Activated CD8-positive, alpha-beta memory T cell treated with anti-CD3 and anti-CD28 coated beads, Interleukin-2, amount 50 U/mL, for 24 hours (primary cell): Measurements from ENCODE around the gene ECHDC1.
A peak's percentile ranks its signal among the peaks of the same experiment; 100 is the strongest.
"Not testable (repeated sequence)": the region's sequence is repeated elsewhere in the genome, so short reads cannot be mapped to it uniquely, and the experiment has no call there.

Source experiments
- DNase-seq: peaks from one replicate; pipeline ENCODE4 v3.0.0-alpha.2; 2020; ENCODE audit errors: extremely low read depth

Gene ECHDC1, protein sequence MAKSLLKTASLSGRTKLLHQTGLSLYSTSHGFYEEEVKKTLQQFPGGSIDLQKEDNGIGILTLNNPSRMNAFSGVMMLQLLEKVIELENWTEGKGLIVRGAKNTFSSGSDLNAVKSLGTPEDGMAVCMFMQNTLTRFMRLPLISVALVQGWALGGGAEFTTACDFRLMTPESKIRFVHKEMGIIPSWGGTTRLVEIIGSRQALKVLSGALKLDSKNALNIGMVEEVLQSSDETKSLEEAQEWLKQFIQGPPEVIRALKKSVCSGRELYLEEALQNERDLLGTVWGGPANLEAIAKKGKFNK

DNA sequence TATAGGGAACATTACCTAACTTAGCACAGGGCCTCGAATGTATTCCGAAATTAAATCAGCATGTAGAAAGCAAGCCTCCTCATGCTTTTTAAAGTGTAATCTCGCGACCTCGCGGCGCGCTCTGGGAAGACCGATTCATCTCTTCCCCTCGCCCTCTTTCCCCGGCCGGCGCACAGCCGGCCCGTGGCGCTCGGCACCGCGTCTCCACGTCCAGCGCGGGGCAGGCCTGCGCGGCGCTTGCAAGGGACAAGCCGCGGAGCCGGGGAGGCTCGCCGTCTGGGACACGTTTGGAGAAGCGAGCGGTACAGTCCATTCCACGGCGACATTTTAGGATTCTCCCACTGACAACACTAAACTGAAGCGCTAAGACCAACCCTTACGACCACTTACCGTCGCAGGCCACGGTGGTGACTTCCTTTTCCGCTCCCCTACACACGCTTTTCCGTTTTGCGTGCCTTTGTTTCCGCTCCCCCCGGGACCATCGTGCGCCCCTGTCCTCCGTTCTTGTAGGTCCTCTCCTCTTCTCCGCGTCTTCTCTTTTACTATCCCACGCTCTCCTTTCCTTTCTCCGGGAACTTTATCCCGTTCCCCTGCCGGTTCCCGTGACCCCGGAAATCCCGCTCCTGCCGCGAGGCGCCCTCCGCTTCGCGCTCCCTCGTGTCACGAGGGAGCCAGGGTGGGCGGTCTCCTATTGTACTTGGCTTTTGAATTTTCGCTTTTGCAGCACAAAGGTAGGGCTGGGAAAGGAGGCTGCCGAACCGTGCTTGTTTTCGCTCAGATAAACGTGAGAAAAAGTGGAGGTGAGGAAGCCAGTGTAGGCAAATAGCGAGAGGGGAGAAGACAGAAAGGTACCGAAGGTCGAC, at the start of gene ECHDC1:
ECHDC1 (minus strand) TSS at position 664 of the 863 bp plus-strand sequence. CDS start 12,581 bp downstream, outside the sequence.
- peak; percentile 52 for DNase-seq

DNA sequence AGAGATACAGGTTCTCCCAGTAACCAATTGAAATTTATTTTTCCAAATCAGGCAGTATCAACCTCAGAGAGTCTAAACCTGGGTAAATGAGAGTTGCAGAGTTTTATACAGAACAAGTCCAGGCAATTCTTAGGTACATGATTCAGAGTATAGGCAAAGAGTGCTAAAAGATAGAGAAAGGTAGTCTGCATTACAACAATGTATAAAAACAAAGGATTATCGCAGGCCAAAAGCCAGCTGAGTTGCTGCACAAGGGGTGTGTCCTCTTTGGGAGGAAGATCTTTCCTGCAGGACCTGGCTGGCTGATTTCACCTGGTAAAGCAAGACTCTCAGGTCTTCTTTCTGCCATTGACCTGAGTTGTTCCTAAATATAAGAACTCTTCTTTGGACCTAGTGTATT, 48.9 kb upstream of the ECHDC1 start:
- DNase-seq: no peak

DNA sequence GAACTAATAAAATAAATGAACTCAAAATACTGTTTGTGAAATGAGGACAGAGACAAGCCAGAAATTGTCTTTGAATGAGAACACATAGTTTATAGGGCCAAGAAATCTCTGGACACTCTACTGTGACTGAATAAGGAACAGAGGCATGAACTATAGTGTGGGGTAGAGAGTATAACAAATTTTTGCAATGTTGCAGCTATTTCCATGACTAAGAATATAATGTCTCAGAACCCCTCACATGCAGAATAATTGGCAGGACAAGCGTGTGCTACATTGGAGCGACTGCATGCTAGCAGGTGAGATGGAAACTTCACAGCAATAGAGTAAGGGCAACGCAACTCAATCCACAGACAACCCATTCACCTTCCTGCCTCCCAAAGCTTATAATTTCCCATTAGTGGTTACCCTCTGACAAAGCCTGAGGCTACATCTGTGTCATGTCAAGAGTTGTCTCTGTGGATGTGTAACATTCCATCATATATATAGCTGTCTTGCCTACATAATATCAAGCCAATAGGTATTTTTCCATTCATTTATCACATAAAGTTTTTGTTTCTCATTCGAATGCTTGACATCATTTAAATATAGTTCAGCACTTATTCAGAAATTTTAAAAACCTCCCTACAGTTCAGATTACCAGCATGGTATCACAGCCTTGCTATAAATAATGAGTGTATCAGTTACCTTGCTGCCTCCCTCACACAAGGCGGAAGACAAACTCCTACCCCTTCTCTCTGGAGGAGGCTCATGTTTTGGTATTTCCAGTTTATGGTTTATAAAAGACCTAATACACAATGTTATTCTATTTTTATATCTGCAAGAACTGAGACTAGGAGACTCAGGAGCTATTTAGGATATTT, 47.9 kb upstream of the ECHDC1 start:
- no peak for DNase-seq

DNA sequence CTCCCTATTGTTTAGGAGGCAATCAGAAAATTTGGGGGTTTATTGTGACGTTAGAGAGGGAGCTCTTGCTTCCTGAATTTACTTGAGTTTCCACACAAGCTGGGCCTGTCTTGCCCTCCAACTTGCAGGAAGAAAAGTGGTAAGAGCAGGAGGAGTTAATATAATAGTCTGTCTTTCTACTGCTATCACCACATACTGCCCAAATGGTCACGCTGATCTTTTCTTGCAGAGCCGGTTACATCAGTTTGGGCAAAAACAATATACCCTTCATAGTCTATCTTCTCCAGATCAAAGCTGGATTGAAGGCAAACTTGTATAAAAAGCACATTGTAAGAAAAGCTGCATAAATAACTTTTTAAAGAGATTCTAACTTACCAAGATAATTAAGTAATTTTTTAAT, 46.3 kb upstream of the ECHDC1 start:
- DNase-seq: no peak

DNA sequence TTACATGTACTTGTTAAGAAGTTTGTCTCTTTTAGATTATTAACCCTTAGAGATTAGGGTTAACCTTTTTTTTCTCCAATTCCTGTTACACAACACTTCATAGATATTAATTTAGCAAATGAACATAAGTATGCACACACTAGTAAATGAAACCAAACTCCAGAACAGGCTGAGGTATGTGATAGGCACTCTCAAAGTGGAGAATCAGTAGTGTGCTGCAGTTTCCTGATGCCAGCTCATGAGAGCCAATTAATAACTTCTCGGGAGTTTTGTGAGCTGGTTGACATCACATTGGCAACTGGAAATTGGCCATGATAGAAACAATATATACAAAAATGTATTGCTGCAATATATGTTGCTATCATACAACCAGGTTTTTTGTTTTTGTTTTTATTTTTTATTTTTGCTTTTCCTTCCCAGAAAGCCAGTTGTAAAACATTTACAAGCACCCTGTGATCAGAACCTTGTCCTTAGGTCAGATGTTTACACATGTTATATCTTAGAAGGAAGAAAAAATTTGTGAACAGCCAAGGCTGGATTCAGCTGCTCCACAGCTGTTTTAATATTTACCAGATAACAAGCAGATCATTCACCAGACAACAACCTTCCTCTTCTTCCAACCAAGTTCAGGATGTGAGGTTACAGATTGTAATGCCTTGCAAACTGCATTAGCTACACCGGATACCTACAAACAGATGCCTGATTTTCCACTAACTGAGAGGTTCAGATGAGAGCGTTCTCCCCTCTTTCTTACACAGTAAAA, 42.4 kb upstream of the ECHDC1 start:
- no peak for DNase-seq

DNA sequence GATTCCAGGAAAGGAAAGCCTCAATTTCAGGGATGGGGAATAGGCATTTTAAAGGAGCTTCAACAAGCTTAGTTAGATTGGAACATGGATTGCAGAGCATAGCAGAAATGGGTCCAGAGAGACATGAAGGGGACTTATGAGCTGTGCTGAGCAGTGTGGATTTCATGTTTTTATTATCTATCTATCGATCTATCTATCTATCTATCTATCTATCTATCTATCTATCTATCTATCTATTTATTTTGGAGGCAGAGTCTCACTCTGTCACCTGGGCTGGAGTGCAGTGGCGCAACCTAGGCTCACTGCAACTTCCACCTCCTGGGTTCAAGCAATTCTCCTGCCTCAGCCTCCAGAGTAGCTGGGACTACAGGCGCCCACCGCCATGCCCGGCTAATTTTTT, 41.4 kb upstream of the ECHDC1 start:
- DNase-seq: not testable (repeated sequence)

DNA sequence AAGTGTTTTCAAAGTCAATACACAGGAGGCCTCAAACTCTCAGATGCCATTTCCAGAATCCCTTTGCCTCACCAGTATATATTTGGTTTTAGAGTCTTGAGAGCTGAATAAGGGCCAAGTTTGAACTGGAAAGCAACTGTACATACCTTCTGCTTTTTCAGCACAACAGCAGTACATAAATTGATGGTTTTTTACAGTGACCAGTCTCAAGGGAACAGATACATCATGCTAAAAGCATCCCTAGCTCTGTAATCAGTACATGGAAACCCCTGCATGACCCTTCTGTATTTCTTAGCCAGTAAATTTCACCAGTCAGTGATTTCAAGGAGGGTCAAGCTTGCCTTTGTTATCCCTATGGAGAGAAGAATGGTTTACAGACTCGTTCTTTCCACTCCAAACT, 40.6 kb upstream of the ECHDC1 start:
- DNase-seq: no peak

DNA sequence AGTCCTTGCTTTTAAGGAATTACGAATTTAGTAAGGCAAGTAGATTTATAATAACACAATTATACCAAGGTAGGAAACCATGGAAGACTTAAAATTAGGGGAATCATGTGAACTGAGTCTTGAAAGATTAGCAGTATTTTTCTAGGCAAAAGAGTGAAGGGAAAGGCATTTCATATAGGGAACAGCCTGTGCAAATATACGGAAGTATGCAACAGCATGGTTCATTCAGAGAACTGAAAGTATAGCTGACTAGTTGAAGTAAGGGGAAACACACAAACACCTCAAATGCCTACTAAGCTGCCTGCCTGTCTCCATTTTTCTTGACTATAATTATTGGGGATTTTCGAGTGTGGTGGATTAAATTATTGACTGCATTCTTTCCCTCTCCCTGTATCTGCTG, 39.0 kb upstream of the ECHDC1 start:
- DNase-seq: no peak

DNA sequence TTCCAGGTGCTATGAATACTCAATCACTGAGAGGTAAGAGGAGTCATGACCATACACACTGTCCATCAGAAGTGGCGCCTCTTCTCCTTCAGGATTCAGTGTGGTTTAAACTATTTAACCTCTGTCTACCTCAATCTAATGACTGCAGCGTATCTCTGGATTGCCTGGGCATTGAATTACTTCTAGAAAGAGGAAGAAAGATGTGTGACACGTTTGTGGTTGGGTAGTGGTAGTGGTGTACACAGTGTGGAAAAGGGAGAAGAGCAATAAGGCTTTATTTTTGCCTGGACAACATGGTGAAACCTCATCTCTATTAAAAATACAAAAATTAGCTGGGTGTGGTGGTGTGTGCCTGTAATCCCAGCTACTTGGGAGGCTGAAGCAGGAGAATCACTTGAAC, 38.0 kb upstream of the ECHDC1 start:
- DNase-seq: no peak

DNA sequence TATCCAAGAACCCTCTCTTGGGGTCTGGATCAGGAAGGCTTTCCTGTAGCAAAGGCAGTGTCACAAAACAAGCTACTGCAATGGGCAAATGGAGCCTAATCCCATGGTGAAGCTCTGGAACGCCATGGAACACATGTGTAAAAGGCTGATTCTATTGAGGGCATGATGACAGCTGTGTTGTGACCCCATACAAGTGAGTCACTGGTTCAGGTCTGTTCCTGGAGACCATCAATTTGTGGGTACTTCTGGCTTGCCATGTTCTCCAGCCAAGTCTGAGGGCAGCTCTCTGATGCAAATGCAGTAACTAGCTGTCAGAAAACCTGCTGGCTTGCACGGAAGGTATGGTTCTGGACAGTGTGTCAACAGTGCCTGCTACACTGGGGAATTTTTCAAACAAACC, 33.3 kb upstream of the ECHDC1 start:
- no peak for DNase-seq

DNA sequence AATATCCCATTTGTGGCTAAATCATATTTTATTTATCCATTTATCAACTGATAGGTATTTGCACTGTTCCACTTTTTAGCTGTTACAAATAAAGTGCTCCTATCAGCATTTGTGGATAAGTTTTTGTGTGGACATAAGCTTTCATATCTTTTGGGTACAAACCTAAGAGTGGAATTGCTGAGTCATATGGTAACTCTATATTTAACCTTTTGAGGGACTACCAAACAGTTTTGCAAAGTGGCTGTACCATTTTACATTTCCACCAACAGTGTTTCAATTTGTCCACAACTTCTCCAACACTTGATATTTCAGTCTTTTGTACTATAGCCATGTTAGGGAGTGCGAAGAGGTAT, 23.6 kb upstream of the ECHDC1 start:
- DNase-seq: no peak

DNA sequence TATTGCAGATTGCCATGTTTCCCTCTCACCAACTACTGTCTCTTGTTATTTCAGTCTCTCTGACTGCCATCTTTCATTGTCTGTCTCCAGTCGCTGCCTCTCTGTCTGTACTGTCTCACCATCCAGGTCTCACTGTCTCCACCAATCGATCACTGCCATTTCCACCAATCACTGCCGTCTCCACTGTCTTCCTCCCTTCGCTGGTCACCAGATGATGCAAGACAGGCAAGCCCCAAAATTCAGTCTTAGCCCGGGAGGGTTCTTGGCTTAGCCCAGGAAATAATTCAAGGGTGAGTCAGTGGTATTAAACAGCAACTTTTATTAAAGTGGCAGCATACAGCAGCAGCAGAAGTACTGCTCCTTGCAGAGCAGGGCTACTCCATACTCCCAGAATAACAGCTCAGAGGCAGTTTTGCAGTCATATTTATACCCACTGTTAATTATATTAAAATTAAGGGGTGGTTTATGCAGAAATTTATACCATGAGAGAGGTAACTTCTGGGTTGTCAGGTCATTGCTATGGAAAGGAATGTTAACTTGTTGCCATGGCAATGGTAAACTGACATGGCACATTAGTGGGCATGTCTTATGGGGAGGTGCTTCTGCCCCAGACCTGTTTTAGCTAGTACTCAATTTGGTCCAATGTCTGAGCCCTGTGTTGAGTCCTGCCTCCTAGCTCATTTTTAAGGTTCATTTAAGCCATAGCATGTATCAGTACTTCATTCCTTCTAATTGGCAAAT, 23.0 kb upstream of the ECHDC1 start:
- DNase-seq: no peak

DNA sequence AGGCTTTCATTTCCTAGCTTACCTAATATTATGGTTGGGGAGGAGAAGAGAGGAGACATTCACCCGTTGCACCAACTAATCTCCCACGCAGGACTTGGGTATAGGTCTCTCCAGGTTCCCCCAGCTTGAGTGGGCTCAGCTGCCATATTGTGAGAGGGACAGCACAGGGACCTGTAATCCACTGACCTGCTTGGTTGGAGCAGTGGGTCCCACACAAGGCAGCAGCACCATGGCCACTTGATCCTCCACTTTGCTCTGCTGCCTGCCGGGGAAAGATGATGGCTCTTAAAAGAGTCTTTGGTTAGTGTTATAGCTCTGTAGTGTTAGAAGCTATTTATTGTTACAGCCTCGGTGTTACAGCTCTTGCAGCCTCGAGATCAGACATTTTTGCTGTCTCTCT, 22.5 kb upstream of the ECHDC1 start:
- DNase-seq: no peak

DNA sequence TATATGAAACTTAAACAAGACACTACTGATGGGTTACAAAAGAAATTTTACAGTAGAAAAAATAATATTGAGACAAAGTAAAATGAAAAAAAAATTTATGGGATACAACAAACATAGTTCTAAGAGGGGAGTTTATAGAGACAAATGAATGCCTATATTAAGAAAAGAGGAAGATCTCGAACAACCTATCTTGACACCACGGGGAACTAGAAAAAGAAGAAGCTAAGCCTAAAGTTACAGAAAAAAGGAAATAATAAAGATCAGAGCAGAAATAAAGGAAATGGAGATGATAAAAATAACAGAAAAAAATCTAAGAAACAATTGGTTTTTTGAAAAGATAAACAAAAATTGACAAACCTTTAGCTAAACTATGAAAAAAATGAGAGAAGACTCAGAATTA, 9.1 kb upstream of the ECHDC1 start:
- no peak for DNase-seq

DNA sequence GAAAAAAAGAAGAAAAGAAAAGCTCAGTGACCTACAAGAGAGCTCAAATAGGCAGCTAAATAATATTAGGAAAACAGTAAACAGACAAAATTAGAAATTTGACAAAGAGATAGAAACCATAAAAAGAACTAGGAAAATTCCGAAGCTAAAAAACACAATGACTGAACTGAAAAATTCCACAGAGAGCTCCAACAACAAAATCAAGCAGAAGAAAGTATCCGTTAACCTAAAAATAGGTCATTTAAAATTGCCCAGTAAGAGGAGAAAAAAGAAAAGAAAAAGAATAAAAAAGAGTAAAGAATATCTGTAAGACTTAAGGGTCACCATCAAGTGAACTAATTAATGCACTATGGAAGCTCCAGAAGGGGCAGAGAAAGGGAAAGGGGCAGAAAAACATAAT, 6.6 kb upstream of the ECHDC1 start:
- no peak for DNase-seq

DNA sequence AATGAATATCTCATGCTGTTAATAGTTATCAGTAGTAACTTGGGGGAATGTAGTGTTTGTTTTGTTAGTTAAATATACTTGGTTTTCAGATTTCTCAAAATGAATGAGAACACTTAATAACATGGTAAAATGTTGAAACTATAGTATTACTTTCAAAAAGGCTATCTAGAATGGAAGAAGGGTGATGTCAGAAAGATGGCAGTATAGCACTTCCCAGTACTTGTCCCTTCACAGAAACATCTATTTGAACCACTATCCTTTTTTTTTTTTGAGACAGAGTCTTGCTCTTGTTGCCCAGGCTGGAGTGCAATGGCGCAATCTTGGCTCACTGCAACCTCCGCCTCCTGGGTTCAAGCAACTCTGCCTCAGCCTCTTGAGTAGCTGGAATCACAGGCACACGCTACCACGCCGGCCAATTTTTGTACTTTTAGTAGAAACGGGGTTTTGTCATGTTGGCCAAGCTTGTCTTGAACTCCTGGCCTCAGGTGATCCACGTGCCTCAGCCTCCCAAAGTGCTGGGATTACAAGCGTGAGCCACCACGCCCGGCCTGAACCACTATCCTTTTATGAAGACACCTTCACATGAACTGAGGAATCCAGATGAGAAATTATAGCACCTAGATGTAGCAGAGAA, 4.7 kb upstream of the ECHDC1 start:
- DNase-seq: no peak

DNA sequence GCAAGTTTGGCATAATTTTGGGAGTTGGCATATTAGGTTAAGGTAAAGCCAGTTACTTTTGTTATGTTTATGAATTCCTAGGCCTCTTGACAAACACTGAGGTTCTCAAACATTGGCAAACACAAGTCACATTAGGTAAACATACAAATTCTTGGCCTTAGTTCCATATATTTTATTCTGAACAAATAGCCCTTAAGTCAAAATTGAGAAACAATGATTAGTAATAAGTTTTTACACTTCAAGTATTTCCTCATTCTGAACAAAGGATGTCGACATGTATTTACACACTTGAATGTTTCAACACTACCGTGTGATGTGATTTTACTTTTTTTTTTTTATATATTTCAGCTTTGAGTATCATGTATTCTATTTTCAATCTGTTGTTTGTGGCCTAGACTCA, 3.8 kb upstream of the ECHDC1 start:
- DNase-seq: no peak

DNA sequence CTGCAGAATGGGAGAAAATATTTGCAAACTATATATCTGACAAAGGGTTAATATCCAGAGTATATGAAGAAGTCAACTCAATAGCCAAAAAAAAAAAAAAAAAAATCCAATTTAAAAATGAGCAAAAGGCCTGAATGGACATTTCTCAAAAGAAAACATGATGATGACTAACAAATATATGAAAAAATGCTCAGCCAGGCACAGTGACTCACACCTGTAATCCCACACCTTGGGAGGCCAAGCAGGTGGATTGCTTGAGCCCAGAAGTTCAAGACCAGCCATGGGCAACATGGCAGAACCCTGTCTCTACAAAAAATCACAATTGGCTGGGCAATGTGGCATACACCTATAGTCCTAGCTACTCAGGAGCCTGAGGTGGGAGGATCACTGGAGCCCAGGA, 2.1 kb upstream of the ECHDC1 start:
- no peak for DNase-seq

DNA sequence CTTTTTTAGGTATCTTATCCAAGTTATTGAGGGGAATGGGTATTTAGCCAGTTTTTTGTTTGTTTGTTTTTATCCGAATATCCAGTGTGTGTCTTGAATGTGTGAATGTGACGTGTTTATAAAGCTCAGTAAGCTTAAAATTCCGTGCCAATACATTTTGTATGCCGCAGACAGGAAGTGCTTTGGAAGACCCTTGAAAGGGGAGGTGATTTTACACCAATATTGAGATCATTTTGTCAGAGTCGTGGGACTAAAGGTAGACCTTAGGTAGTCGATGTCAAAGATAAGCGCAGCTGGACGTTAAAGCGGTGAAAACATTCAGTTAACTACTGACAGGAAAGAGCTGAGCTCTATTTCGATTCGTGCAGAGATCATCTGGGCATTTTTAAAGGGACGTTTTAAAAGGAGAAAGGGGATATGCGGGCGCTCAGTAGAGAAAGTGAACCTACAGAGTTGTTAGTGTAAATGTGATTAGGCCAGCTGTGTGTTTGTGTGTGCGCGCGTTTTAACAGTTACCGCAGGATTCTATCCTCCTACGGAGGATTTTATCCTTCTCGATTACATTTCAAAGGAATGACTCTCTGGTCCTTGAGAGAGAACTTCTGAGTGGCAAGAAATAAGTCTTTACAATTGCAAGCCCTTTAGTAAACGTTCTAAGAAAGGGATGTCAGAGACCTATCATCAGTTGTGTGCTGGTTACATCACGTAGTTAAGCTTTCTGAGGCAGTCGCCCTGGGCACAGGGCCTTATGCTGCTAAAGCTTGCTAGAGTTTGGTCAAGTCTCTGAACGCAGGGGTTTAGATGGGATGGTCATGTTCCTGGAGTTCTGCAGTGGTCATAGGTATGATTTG, 625 bp upstream of the ECHDC1 start:
- DNase-seq: no peak
